Activated B cell treated with CpG ODN at 0.5 μM for 24 hours (primary cell): ENCODE results near the gene ZGPAT. TPM values are rescaled to one million over a fixed set of nuclear protein-coding genes. Genes with fewer than 3 reads are reported as not detected.

Experiments used
- ATAC-seq: fragments of 200-7000 bp; cut with Tn5 transposase; one replicate; pipeline ENCODE4 v1.10.0; 2021; ENCODE audit warnings: low read depth, mild to moderate bottlenecking, moderate library complexity
- CTCF ChIA-PET: fragments of 350-600 bp; sonication (Branson Sonifier 250); formaldehyde crosslinking; loops from one replicate; lab custom pipeline; 2021; ENCODE audit warnings: antibody characterized with exemption; lab: Charles Lee
- POLR2A ChIA-PET: fragments of 350-600 bp; sonication (Branson Sonifier 250); formaldehyde crosslinking; loops from one replicate; lab custom pipeline; 2021; ENCODE audit warnings: antibody characterized with exemption; lab: Charles Lee
- DNase-seq: peaks from one replicate; pipeline ENCODE4 v3.0.0; 2022
- H3K27ac Mint-ChIP-seq: one replicate; pipeline ENCODE4 v1.8.0; 2020; ENCODE audit warnings: mixed read lengths
- H3K27me3 Mint-ChIP-seq: one replicate; pipeline ENCODE4 v1.8.0; 2021; ENCODE audit warnings: mixed read lengths
- H3K36me3 Mint-ChIP-seq: one replicate; pipeline ENCODE4 v1.8.0; 2021; ENCODE audit warnings: low read depth, mixed read lengths
- H3K4me1 Mint-ChIP-seq: one replicate; pipeline ENCODE4 v1.8.0; 2021; ENCODE audit warnings: mixed read lengths
- H3K4me3 Mint-ChIP-seq: one replicate; pipeline ENCODE4 v1.8.0; 2020; ENCODE audit warnings: mild to moderate bottlenecking, mixed read lengths
- H3K9me3 Mint-ChIP-seq: one replicate; pipeline ENCODE4 v1.8.0; 2020; ENCODE audit warnings: mixed read lengths
- CTCF ChIP-seq: fragments of 200-600 bp; IDR thresholded peaks from one replicate; pipeline ENCODE4 v1.8.0; 2022; ENCODE audit warnings: antibody characterized with exemption, mild to moderate bottlenecking
- intact Hi-C: fragments of 100-400 bp; cut with micrococcal nuclease; formaldehyde crosslinking; loops from one replicate; pipeline ENCODE4 v1.15.1; 2024
- total RNA-seq: library from RNA; stranded (reverse); gene quantifications from 2 replicates; pipeline ENCODE4 v1.2.3, GENCODE V29; 2022

ZGPAT gene
- total RNA-seq, 1 donor from 2014 or later = 44.0 TPM

DNA sequence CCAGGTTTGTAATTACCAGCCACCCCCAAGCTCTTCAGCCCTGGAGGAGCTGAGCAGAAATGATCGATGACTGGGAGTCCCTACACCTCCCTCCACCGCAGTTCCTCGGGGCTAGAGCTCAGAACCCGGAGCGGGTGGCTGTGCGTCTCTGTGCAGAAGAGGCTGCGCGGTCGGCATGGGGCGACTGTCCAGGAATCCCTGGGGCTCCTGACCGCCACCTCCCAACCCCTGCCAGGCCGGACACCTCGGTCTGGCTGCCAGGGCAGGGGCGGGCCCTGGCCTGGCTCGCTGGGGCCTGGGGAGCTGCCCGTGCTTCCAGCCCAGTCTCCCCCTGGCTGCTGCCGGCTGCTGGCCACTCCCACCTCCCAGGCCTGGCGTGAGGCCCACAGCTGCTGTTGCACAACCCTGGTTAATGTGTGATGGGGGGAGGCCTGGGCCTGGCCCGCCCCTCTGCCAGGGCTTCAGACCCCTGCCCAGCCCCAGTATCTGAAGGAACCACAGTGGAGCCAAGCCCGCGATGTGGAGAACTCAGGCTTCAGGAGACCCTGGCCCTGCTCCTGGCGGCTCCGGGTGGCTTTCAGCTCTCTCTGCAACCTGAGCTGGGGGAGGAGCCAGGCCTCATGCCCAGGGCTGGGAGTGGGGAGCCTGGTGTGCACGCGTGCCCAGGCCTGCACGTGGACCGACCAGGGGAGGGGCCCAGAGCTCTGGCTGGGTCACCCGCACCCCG, 33.0 kb downstream of the ZGPAT start:
- no peak for DNase-seq
- peak overlapping the region; percentile 48 for H3K4me3 Mint-ChIP-seq
- no peaks in the 10 kb centered on the region for H3K27me3 Mint-ChIP-seq
- CTCF ChIA-PET = no interaction called here
- no peak for ATAC-seq
- no peaks in the 10 kb centered on the region for H3K9me3 Mint-ChIP-seq
- intact Hi-C loops = no loop called here
- no peak overlapping the region for H3K27ac Mint-ChIP-seq
- H3K4me1 Mint-ChIP-seq = peaks cover 22% of the 10 kb centered on the region
- TF ChIP-seq CTCF = no peak
- POLR2A ChIA-PET = interaction anchor here (0.5 to 1.8 kb wide), 4 partner anchors 26 to 220 kb away, joined by 3 to 7 read pairs (median 4); partner anchors contain the start of genes ARFRP1, PPDPF and ZGPAT
- H3K36me3 Mint-ChIP-seq = peaks cover 6% of the 10 kb centered on the region

DNA sequence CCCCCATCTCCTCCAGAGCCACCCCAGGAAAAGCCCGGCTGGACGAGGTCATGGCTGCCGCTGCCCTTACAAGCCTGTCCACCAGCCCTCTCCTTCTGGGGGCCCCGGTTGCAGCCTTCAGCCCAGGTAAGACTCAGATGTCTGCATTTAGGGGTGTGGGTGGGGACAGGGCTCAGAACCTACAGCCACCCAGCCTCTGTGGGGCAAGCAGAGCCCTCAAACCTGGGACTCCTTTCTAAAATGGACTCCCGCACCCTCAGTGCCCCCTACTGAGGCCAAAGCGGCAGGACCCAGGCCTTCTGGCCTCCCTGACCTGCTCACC, 33.5 kb downstream of the ZGPAT start:
- ATAC-seq = no peak
- no peak for DNase-seq
- Mint-ChIP-seq H3K27ac (no peak overlapping the region), H3K4me1 (peaks cover 17% of the 10 kb centered on the region), H3K4me3 (no peak overlapping the region), H3K27me3 (no peaks in the 10 kb centered on the region), H3K36me3 (peaks cover 2% of the 10 kb centered on the region), H3K9me3 (no peaks in the 10 kb centered on the region)
- POLR2A ChIA-PET = interaction anchor here (0.6 to 1.8 kb wide), 4 partner anchors 27 to 221 kb away, joined by 3 to 7 read pairs (median 4); partner anchors contain the start of genes ARFRP1, PPDPF and ZGPAT
- TF ChIP-seq CTCF = no peak
- intact Hi-C loops = no loop called here
- CTCF ChIA-PET = no interaction called here

- Mint-ChIP-seq H3K36me3 (peaks cover 1% of the 10 kb centered on the region), H3K27me3 (no peaks in the 10 kb centered on the region), H3K4me1 (peaks cover 12% of the 10 kb centered on the region), H3K27ac (no peak overlapping the region), H3K4me3 (no peak overlapping the region), H3K9me3 (no peaks in the 10 kb centered on the region)
- CTCF ChIA-PET = no interaction called here
- intact Hi-C loops = no loop called here
- ATAC-seq (no peak), DNase-seq (no peak)
- TF ChIP-seq CTCF = no peak
- POLR2A ChIA-PET = interaction anchor here (0.6 to 2.7 kb wide), 5 partner anchors 27 to 221 kb away, joined by 3 to 10 read pairs (median 4); partner anchors contain the start of genes ARFRP1, PPDPF and ZGPAT
Measured at GRCh38 chr20:63741676-63742380, 34.0 kb downstream of the ZGPAT start.

- ChIA-PET CTCF (no interaction called here), POLR2A (interaction anchor here (0.7 to 2.7 kb wide), 3 partner anchors 14 to 205 kb away, joined by 3 to 10 read pairs (median 4); partner anchors contain the start of genes ARFRP1 and ZGPAT)
- Mint-ChIP-seq H3K27ac (no peak overlapping the region), H3K36me3 (peaks cover 1% of the 10 kb centered on the region), H3K9me3 (no peaks in the 10 kb centered on the region), H3K4me1 (peaks cover 8% of the 10 kb centered on the region), H3K4me3 (no peak overlapping the region), H3K27me3 (no peaks in the 10 kb centered on the region)
- DNase-seq = no peak
- intact Hi-C loops = no loop called here
- no peak for ATAC-seq
- no peak for TF ChIP-seq CTCF
Measured at GRCh38 chr20:63742381-63743024, 34.7 kb downstream of the ZGPAT start.
